GM12874 (cell line): ENCODE results near the gene CAMK1D.

ENCODE experiments used
- CTCF ChIP-seq: IDR thresholded peaks from 2 replicates; pipeline ENCODE4 v1.5.1; 2011; ENCODE audit warnings: low read depth, mild to moderate bottlenecking, control low read depth, low read length, moderate library complexity; ENCODE audit not compliant: insufficient read depth

CAMK1D gene

GRCh38 chr10:12681252-12681651 is 331.9 kb downstream of the CAMK1D start:
- no peak for TF ChIP-seq CTCF

GRCh38 chr10:12684784-12685183 is 335.4 kb downstream of the CAMK1D start:
- TF ChIP-seq CTCF = no peak

GRCh38 chr10:12685261-12686058 is 336.1 kb downstream of the CAMK1D start:
- TF ChIP-seq CTCF = no peak

GRCh38 chr10:12687996-12688395 is 338.6 kb downstream of the CAMK1D start:
- no peak for TF ChIP-seq CTCF

- TF ChIP-seq CTCF = no peak
These were observed 340.5 kb downstream of the CAMK1D start for GRCh38 chr10:12689893-12690292.

- no peak for TF ChIP-seq CTCF
These were observed 341.3 kb downstream of the CAMK1D start for GRCh38 chr10:12690525-12691126.

GRCh38 chr10:12691596-12691995 is 342.2 kb downstream of the CAMK1D start:
- no peak for TF ChIP-seq CTCF
